Measurements from ENCODE around the gene BCHE.

The BCHE gene

GRCh38 chr3:165748094-165748493 is 89.1 kb downstream of the BCHE start:
- no peak for TF ChIP-seq CTCF (IDR thresholded peaks at IDR 0.05; ENCODE audit: insufficient read depth, low read depth, low read length, missing control alignments)
- no peak overlapping the region for H3K4me3 ChIP-seq (ENCODE audit: low read depth, low read length)
- no peak for DNase-seq (ENCODE audit: low read depth)

GRCh38 chr3:165746874-165747273 is 90.3 kb downstream of the BCHE start:
- no peak overlapping the region for H3K4me3 ChIP-seq (ENCODE audit: low read depth, low read length)
- DNase-seq (ENCODE audit: low read depth), result no peak
- TF ChIP-seq CTCF (IDR thresholded peaks at IDR 0.05; ENCODE audit: insufficient read depth, low read depth, low read length, missing control alignments), result no peak

DNA sequence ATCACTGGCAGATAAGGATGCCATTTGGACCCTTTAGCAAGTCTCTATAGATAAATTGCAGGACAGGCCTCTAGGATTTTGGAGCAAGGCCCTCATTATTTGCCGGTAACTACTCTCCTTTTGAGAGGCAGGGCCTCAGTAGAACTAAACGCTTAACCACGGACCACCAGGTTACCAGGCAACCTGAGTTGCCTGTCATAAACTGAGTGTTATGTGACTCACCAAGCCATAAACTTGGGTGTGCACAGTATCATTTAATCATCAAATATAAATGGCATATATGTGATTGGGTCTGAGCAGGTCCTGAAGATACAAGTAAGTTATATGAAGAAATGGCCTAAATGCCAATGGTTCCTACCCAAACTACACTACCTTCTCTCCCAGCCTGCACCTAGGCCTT is 93.2 kb downstream of the BCHE start:
- no peak for TF ChIP-seq CTCF (IDR thresholded peaks at IDR 0.05; ENCODE audit: insufficient read depth, low read depth, low read length, missing control alignments)
- no peak for DNase-seq (ENCODE audit: low read depth)

GRCh38 chr3:165742351-165742750 is 94.9 kb downstream of the BCHE start:
- no peak overlapping the region for H3K4me3 ChIP-seq (ENCODE audit: low read depth, low read length)
- no peak for TF ChIP-seq CTCF (IDR thresholded peaks at IDR 0.05; ENCODE audit: insufficient read depth, low read depth, low read length, missing control alignments)
- no peak for DNase-seq (ENCODE audit: low read depth)

More for the DNA sequence above, 93.2 kb downstream of the BCHE start:
- H3K4me3 ChIP-seq (ENCODE audit: low read depth, low read length), result no peak overlapping the region

DNA sequence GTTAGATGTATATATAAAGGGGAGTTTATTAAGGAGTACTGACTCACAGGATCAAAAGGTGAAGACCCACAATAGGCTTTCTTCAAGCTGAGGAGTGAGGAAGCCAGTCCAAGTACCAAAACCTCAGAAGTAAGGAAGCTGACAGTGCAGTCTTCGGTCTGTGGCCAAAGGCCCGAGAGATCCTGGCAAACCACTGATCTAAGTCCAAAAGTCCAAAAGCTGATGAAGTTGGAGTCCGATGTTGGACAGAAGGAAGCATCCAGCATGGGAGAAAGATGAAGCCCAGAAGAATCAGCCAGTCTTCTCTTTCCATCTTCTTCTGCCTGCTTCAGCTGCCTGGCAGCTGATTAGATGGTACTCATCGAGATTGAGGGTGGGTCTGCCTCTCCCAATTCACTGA is 107.5 kb downstream of the BCHE start:
- TF ChIP-seq CTCF (IDR thresholded peaks at IDR 0.05; ENCODE audit: insufficient read depth, low read depth, low read length, missing control alignments), result no peak
- H3K4me3 ChIP-seq (ENCODE audit: low read depth, low read length), result no peak overlapping the region
- no peak for DNase-seq (ENCODE audit: low read depth)

DNA sequence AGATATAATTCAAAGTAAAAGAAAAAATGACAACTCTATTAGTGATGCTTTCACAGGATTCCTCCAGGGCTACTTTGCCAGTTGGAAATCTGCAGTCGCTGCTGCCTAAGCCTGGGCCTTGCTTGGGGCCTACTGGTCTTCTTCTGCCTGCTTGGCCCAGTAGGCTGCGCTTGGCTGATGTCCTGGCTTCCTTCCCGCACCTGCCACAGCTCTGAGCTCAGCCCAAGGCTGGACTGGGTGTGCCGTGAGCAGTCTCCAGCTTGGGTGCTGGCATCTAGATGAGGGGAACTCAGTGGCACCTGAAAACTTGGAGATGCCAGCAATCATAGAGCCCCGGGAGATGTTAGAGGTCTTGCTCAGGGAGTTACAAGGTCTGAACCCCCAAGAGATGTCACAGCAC is 108.3 kb downstream of the BCHE start:
- TF ChIP-seq CTCF (IDR thresholded peaks at IDR 0.05; ENCODE audit: insufficient read depth, low read depth, low read length, missing control alignments), result no peak

DNA sequence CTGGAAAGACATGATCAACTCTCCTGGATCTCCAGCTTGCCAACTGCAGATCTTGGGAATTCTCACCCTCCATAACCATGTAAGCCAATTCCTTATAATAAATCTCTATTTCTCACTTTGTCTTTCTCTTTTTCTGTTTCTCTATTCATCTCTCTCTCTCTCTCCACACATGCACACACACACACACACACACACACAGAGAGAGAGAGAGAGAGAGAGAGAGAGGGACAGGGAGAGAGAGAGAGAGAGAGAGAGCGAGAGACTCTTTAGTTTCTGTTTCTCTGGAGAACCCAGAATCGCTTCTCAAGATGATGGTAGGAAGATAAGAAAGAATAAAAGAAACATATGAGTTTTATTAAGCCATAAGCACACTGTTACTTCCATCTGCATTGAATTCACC is 111.9 kb downstream of the BCHE start:
- DNase-seq (ENCODE audit: low read depth), result no peak
- no peak overlapping the region for H3K4me3 ChIP-seq (ENCODE audit: low read depth, low read length)
- no peak for TF ChIP-seq CTCF (IDR thresholded peaks at IDR 0.05; ENCODE audit: insufficient read depth, low read depth, low read length, missing control alignments)

More for the DNA sequence above, 108.3 kb downstream of the BCHE start:
- H3K4me3 ChIP-seq (ENCODE audit: low read depth, low read length), result no peak overlapping the region
- DNase-seq (ENCODE audit: low read depth), result no peak
